CD4-positive, CD25-positive, alpha-beta regulatory T cell (primary cell): ENCODE results near the gene KCNAB2. TPM values are rescaled to one million over a fixed set of nuclear protein-coding genes. Genes with fewer than 3 reads are reported as not detected.
A peak's percentile ranks its signal among the peaks of the same experiment; 100 is the strongest.

ENCODE experiments used
- ATAC-seq, 2 donors: fragments of 150-1000 bp; cut with Tn5 transposase; one replicate each; pipeline ENCODE4 v1.10.0; 2021; ENCODE audit warnings: low read depth in 2 of 2, moderate number of reproducible peaks in 2 of 2, moderate library complexity in 1 of 2
- DNase-seq, 3 donors: peaks; one replicate each; pipeline versions ENCODE4 v3.0.0 to v3.0.0-alpha.2; 2012 to 2022; ENCODE audit warnings: mixed read lengths in 1 of 3
- H3K27ac ChIP-seq: one replicate; pipeline ENCODE4 v1.7.0; 2013; ENCODE audit warnings: mild to moderate bottlenecking, low read length; ENCODE audit not compliant: insufficient read depth, poor library complexity, severe bottlenecking
- H3K27me3 ChIP-seq: one replicate; pipeline ENCODE4 v1.7.0; 2013; ENCODE audit warnings: low read length; ENCODE audit not compliant: control insufficient read depth, insufficient read depth
- H3K36me3 ChIP-seq: one replicate; pipeline ENCODE4 v1.7.0; 2013; ENCODE audit warnings: mild to moderate bottlenecking, low read length, moderate library complexity; ENCODE audit not compliant: control insufficient read depth, insufficient read depth
- H3K4me1 ChIP-seq: 2 replicates; pipeline ENCODE4 v1.7.0; 2013; ENCODE audit warnings: mild to moderate bottlenecking, low read length; ENCODE audit not compliant: insufficient read depth, control insufficient read depth, poor library complexity, severe bottlenecking
- H3K4me3 ChIP-seq: one replicate; pipeline ENCODE4 v1.7.0; 2013; ENCODE audit warnings: low read depth, mild to moderate bottlenecking, low read length, moderate library complexity
- H3K9me3 ChIP-seq, 2 experiments: 1 replicate in 1 of 2; 2 replicates in 1 of 2; pipeline ENCODE4 v1.7.0; 2013; ENCODE audit warnings: low read length in 2 of 2, mild to moderate bottlenecking in 1 of 2, moderate library complexity in 1 of 2; ENCODE audit not compliant: control insufficient read depth in 2 of 2
- H3K27ac Mint-ChIP-seq, 3 donors: one replicate each; pipeline ENCODE4 v1.8.0; 2020 to 2022; ENCODE audit warnings: mild to moderate bottlenecking in 3 of 3, mixed read lengths in 3 of 3, moderate library complexity in 2 of 3
- H3K27me3 Mint-ChIP-seq: one replicate; pipeline ENCODE4 v1.8.0; 2022; ENCODE audit warnings: mild to moderate bottlenecking, mixed read lengths
- H3K36me3 Mint-ChIP-seq: one replicate; pipeline ENCODE4 v1.8.0; 2020; ENCODE audit warnings: mixed read lengths
- H3K4me1 Mint-ChIP-seq, 4 donors: one replicate each; pipeline ENCODE4 v1.8.0; 2020 to 2022; ENCODE audit warnings: mixed read lengths in 4 of 4, mild to moderate bottlenecking in 1 of 4
- H3K4me3 Mint-ChIP-seq, 4 donors: one replicate each; pipeline ENCODE4 v1.8.0; 2020 to 2022; ENCODE audit warnings: mild to moderate bottlenecking in 4 of 4, mixed read lengths in 4 of 4, moderate library complexity in 3 of 4
- H3K9me3 Mint-ChIP-seq, 7 donors: one replicate each; pipeline ENCODE4 v1.8.0; 2020 to 2022; ENCODE audit warnings: mixed read lengths in 7 of 7, mild to moderate bottlenecking in 3 of 7, moderate library complexity in 2 of 7
- polyA plus RNA-seq, 4 donors: library from polyadenylated mRNA; unstranded; fragments of 300-500 nt; fragmentation: Illumina TruSeq; gene quantifications; one replicate each; pipeline ENCODE4 v1.2.3, GENCODE V29; 2021
- total RNA-seq: library from RNA; stranded (reverse); gene quantifications from one replicate; pipeline ENCODE4 v1.2.3, GENCODE V29; 2022

The KCNAB2 gene
- total and polyA plus RNA-seq, 5 donors from 2014 or later = 21.2 to 244 (median 28.0) TPM

- ATAC-seq (no peak), DNase-seq (no peak)
- Mint-ChIP-seq H3K4me3 (no peak overlapping the region), H3K9me3 (no peaks in the 10 kb centered on the region), H3K27me3 (no peaks in the 10 kb centered on the region), H3K36me3 (peaks cover 11% of the 10 kb centered on the region), H3K4me1 (peaks cover 0 to 42% (median 8%) of the 10 kb centered on the region in 4 donors), H3K27ac (peak overlapping the region in 1 of 3 donors; percentile 71)
- no peaks in the 10 kb centered on the region for H3K27me3 ChIP-seq
- H3K9me3 ChIP-seq = no peaks in the 10 kb centered on the region
- no peak overlapping the region for H3K4me3 ChIP-seq
- H3K36me3 ChIP-seq = peaks cover 82% of the 10 kb centered on the region
- peaks cover 4% of the 10 kb centered on the region for H3K4me1 ChIP-seq
- H3K27ac ChIP-seq = no peak overlapping the region
These were observed 1.1 kb upstream of the KCNAB2 start for GRCh38 chr1:6044481-6045109.

GRCh38 chr1:6045110-6045502, 582 bp upstream of the KCNAB2 start:
- Histone ChIP-seq H3K4me3 (no peak overlapping the region), H3K27ac (no peak overlapping the region), H3K36me3 (peaks cover 80% of the 10 kb centered on the region), H3K4me1 (peaks cover 4% of the 10 kb centered on the region), H3K9me3 (no peaks in the 10 kb centered on the region), H3K27me3 (no peaks in the 10 kb centered on the region)
- H3K4me1 Mint-ChIP-seq = peaks cover 0 to 39% (median 8%) of the 10 kb centered on the region in 4 donors
- H3K27me3 Mint-ChIP-seq = no peaks in the 10 kb centered on the region
- no peak for DNase-seq
- H3K36me3 Mint-ChIP-seq = peaks cover 11% of the 10 kb centered on the region
- no peaks in the 10 kb centered on the region for H3K9me3 Mint-ChIP-seq
- no peak for ATAC-seq
- no peak overlapping the region for H3K27ac Mint-ChIP-seq
- no peak overlapping the region for H3K4me3 Mint-ChIP-seq

- Mint-ChIP-seq H3K4me1 (peaks cover 0 to 41% (median 10%) of the 10 kb centered on the region in 4 donors), H3K4me3 (no peak overlapping the region), H3K36me3 (peaks cover 18% of the 10 kb centered on the region), H3K9me3 (no peaks in the 10 kb centered on the region), H3K27me3 (no peaks in the 10 kb centered on the region), H3K27ac (no peak overlapping the region)
- Histone ChIP-seq H3K27ac (no peak overlapping the region), H3K4me1 (no peaks in the 10 kb centered on the region), H3K27me3 (no peaks in the 10 kb centered on the region), H3K9me3 (no peaks in the 10 kb centered on the region), H3K4me3 (no peak overlapping the region), H3K36me3 (peaks cover 81% of the 10 kb centered on the region)
- no peak for DNase-seq
- ATAC-seq = no peak
These were observed 591 bp downstream of the KCNAB2 start for GRCh38 chr1:6046279-6046678.

GRCh38 chr1:6048179-6048867, 2.6 kb downstream of the KCNAB2 start:
- ATAC-seq (no peak), DNase-seq (no peak)
- Mint-ChIP-seq H3K27me3 (no peaks in the 10 kb centered on the region), H3K36me3 (peaks cover 24% of the 10 kb centered on the region), H3K4me3 (no peak overlapping the region), H3K27ac (peak overlapping the region in 1 of 3 donors; percentile 88), H3K9me3 (no peaks in the 10 kb centered on the region), H3K4me1 (peaks cover 0 to 40% (median 14%) of the 10 kb centered on the region in 4 donors)
- Histone ChIP-seq H3K36me3 (peaks cover 68% of the 10 kb centered on the region), H3K4me1 (no peaks in the 10 kb centered on the region), H3K9me3 (no peaks in the 10 kb centered on the region), H3K27ac (no peak overlapping the region), H3K27me3 (no peaks in the 10 kb centered on the region), H3K4me3 (no peak overlapping the region)

- Mint-ChIP-seq H3K36me3 (peaks cover 24% of the 10 kb centered on the region), H3K4me1 (peaks cover 0 to 35% (median 11%) of the 10 kb centered on the region in 4 donors), H3K4me3 (no peak overlapping the region), H3K9me3 (no peaks in the 10 kb centered on the region), H3K27me3 (no peaks in the 10 kb centered on the region), H3K27ac (peak overlapping the region in 1 of 3 donors; percentile 56)
- Histone ChIP-seq H3K9me3 (no peaks in the 10 kb centered on the region), H3K4me3 (no peak overlapping the region), H3K4me1 (no peaks in the 10 kb centered on the region), H3K27me3 (no peaks in the 10 kb centered on the region), H3K27ac (no peak overlapping the region), H3K36me3 (peaks cover 66% of the 10 kb centered on the region)
- no peak for ATAC-seq
- no peak for DNase-seq
These were observed 3.7 kb downstream of the KCNAB2 start for GRCh38 chr1:6049419-6049818.

- Histone ChIP-seq H3K27me3 (no peaks in the 10 kb centered on the region), H3K36me3 (peaks cover 53% of the 10 kb centered on the region), H3K9me3 (no peaks in the 10 kb centered on the region), H3K4me3 (no peak overlapping the region), H3K4me1 (no peaks in the 10 kb centered on the region), H3K27ac (no peak overlapping the region)
- no peak for ATAC-seq
- no peak overlapping the region for H3K27ac Mint-ChIP-seq
- H3K4me1 Mint-ChIP-seq = peaks cover 4 to 32% (median 11%) of the 10 kb centered on the region in 4 donors
- H3K9me3 Mint-ChIP-seq = no peaks in the 10 kb centered on the region
- DNase-seq = no peak
- H3K4me3 Mint-ChIP-seq = no peak overlapping the region
- H3K36me3 Mint-ChIP-seq = peaks cover 28% of the 10 kb centered on the region
- no peaks in the 10 kb centered on the region for H3K27me3 Mint-ChIP-seq
These were observed 5.7 kb downstream of the KCNAB2 start for GRCh38 chr1:6051423-6051822.

GRCh38 chr1:6052543-6053205, 7.0 kb downstream of the KCNAB2 start:
- Mint-ChIP-seq H3K36me3 (peaks cover 28% of the 10 kb centered on the region), H3K27ac (no peak overlapping the region), H3K4me1 (peaks cover 4 to 37% (median 15%) of the 10 kb centered on the region in 4 donors), H3K4me3 (peak overlapping the region in 1 of 4 donors; percentile 27), H3K9me3 (no peaks in the 10 kb centered on the region), H3K27me3 (no peaks in the 10 kb centered on the region)
- no peaks in the 10 kb centered on the region for H3K9me3 ChIP-seq
- peaks cover 52% of the 10 kb centered on the region for H3K36me3 ChIP-seq
- no peak overlapping the region for H3K27ac ChIP-seq
- no peaks in the 10 kb centered on the region for H3K27me3 ChIP-seq
- H3K4me3 ChIP-seq = no peak overlapping the region
- DNase-seq = peak in 2 of 3 donors; percentile 40 to 43
- no peak for ATAC-seq
- no peaks in the 10 kb centered on the region for H3K4me1 ChIP-seq
